ENCODE results near the gene PPM1A. TPM values are rescaled to one million over a fixed set of nuclear protein-coding genes. Genes with fewer than 3 reads are reported as not detected.

The PPM1A gene
- total and polyA plus RNA-seq, 2 of the 8 experiments (the other 6 are each of a cell fraction or from before 2014, with no cell fraction given): 14.0 to 51.2 TPM

DNA sequence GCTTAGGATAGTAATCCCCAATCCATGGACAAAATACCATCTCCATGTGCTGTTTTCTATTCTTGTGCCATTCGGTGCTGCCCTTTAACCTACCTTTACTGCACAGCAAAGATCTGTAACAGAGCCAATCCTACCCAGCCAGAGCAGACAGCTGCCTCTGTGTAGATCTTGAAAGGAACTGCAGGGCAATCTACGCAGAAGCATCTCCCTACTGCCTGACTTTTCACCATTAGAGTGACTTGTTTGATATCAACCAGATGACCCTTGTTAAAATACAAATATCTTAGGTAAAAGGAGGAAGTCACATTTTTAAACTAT lies 33.9 kb upstream of the PPM1A start:
- Histone ChIP-seq H3K4ac (replicated peaks; ENCODE audit: insufficient read length, low read depth, low read length) (no peak overlapping the region), H3K27me3 (replicated peaks in 1 of 4; ENCODE audit: control insufficient read depth in 3 of 4, extremely low read depth in 1 of 4, insufficient read depth in 3 of 4, low read length in 3 of 4) (no peaks in the 10 kb centered on the region), H4K8ac (ENCODE audit: extremely low read depth, insufficient read depth, low read length) (no peak overlapping the region), H3K9me3 (ENCODE audit: insufficient read depth in 2 of 2, low read depth in 1 of 2, low read length in 1 of 2) (no peaks in the 10 kb centered on the region), H3K27ac (ENCODE audit: low read depth, low read length) (no peak overlapping the region), H3K36me3 (ENCODE audit: control insufficient read depth in 2 of 4, insufficient read depth in 4 of 4, low read length in 3 of 4) (no peaks in the 10 kb centered on the region), H2BK20ac (ENCODE audit: low read length) (no peak overlapping the region), H3K4me3 (ENCODE audit: extremely low read depth in 1 of 4, insufficient read depth in 2 of 4, low read depth in 3 of 4, low read length in 4 of 4) (no peak overlapping the region), H4K5ac (ENCODE audit: insufficient read length, low read depth, low read length) (no peak overlapping the region), H3K4me2 (ENCODE audit: insufficient read depth in 1 of 2, low read depth in 2 of 2, low read length in 2 of 2) (no peak overlapping the region), H3K9ac (replicated peaks in 1 of 4; ENCODE audit: extremely low read depth in 1 of 4, low read depth in 3 of 4, low read length in 3 of 4) (no peak overlapping the region), H2BK120ac (replicated peaks; ENCODE audit: low read depth, low read length) (no peak overlapping the region), H3K23me2 (ENCODE audit: low read depth, low read length) (no peaks in the 10 kb centered on the region), H2AFZ (ENCODE audit: low read length) (no peak overlapping the region), H2BK5ac (ENCODE audit: low read depth, low read length) (no peak overlapping the region), H3K18ac (ENCODE audit: extremely low read depth, low read length) (no peak overlapping the region), H3K23ac (ENCODE audit: insufficient read length) (no peak overlapping the region), H3K14ac (ENCODE audit: insufficient read length) (no peak overlapping the region), H2BK15ac (ENCODE audit: low read length) (no peak overlapping the region), H3K56ac (replicated peaks; ENCODE audit: insufficient read length, low read depth, low read length) (no peak overlapping the region), H4K20me1 (replicated peaks in 1 of 2; ENCODE audit: control insufficient read depth in 1 of 2, insufficient read depth in 2 of 2, low read length in 2 of 2) (no peaks in the 10 kb centered on the region), H3K79me2 (ENCODE audit: control insufficient read depth in 1 of 2, insufficient read depth in 2 of 2, low read length in 2 of 2) (no peaks in the 10 kb centered on the region), H2BK12ac (ENCODE audit: low read depth, low read length) (no peak overlapping the region), H4K91ac (replicated peaks; ENCODE audit: insufficient read length, low read length) (no peak overlapping the region), H2AK5ac (ENCODE audit: low read depth, low read length) (no peak overlapping the region), H3K79me1 (ENCODE audit: low read depth, low read length) (no peaks in the 10 kb centered on the region), H3K4me1 (replicated peaks in 1 of 4; ENCODE audit: control insufficient read depth in 3 of 4, insufficient read depth in 4 of 4, low read length in 3 of 4) (peaks cover 0 to 8% (median 3%) of the 10 kb centered on the region in 4 experiments; a peak in 2 of 7 replicates)
- no peak for DNase-seq (ENCODE audit: low read depth in 1 of 2, low spot score in 2 of 2)
- CTCF ChIA-PET (ENCODE audit: partially characterized antibody): interaction anchor here (0.9 to 1.3 kb wide), 5 partner anchors 11 to 347 kb away, joined by 3 to 4 read pairs (median 3); no protein-coding TSS in a partner anchor
- FAIRE-seq: no peak
- WGBS, 2 experiments (ENCODE audit: extremely low coverage in 1 of 2, insufficient coverage in 1 of 2, insufficient read length in 1 of 2, insufficient replicate concordance in 2 of 2, low coverage in 1 of 2, low lambda C conversion rate in 2 of 2, missing lambda C conversion rate in 1 of 2): 90% methylated on average over 2 of the region's 2 CpGs; no CpG with 5 or more reads in 1 of the 2 experiments
- POLR2A ChIA-PET (ENCODE audit: partially characterized antibody): interaction anchor here (1.8 kb wide), 1 partner anchor 34 kb away, joined by 4 read pairs; the partner anchor contains the start of gene PPM1A
- TF ChIP-seq, protein P1, sequence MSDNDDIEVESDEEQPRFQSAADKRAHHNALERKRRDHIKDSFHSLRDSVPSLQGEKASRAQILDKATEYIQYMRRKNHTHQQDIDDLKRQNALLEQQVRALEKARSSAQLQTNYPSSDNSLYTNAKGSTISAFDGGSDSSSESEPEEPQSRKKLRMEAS (IDR thresholded peaks at IDR 0.05): no peak
- TF ChIP-seq BCL11A (IDR thresholded peaks at IDR 0.05; ENCODE audit: low read depth in 2 of 2, low read length in 2 of 2): no peak
- TF ChIP-seq SIRT6 (IDR thresholded peaks at IDR 0.05; ENCODE audit: low read length): no peak
- no peak for TF ChIP-seq YY1 (IDR thresholded peaks at IDR 0.05; ENCODE audit: low read depth, low read length)

Data from H1 (cell line).